Measurements from ENCODE around the gene PPOX. TPM values are rescaled to one million over a fixed set of nuclear protein-coding genes. Genes with fewer than 3 reads are reported as not detected.
A peak's percentile ranks its signal among the peaks of the same experiment; 100 is the strongest.

Gene PPOX
- total RNA-seq, 1 experiment from 2014 or later = 11.1 TPM

- peak; percentile 99 for DNase-seq (ENCODE audit: low read depth, low spot score)
- in situ Hi-C loops (cut with HindIII; ENCODE audit: low pct_unique_long_range_greater_than_20kb, low sequenced_read_pairs) = loop anchor here (25.0 kb wide), 1 partner anchor 185 kb away; no protein-coding TSS in a partner anchor
Observed at GRCh38 chr1:161201836-161202712, 35.8 kb downstream of the PPOX start, which contains the start of gene NDUFS2. Gene NDUFS2, plus strand, starts transcription at chr1:161202367. Its CDS starts 19 bp downstream, at chr1:161202386.

DNA sequence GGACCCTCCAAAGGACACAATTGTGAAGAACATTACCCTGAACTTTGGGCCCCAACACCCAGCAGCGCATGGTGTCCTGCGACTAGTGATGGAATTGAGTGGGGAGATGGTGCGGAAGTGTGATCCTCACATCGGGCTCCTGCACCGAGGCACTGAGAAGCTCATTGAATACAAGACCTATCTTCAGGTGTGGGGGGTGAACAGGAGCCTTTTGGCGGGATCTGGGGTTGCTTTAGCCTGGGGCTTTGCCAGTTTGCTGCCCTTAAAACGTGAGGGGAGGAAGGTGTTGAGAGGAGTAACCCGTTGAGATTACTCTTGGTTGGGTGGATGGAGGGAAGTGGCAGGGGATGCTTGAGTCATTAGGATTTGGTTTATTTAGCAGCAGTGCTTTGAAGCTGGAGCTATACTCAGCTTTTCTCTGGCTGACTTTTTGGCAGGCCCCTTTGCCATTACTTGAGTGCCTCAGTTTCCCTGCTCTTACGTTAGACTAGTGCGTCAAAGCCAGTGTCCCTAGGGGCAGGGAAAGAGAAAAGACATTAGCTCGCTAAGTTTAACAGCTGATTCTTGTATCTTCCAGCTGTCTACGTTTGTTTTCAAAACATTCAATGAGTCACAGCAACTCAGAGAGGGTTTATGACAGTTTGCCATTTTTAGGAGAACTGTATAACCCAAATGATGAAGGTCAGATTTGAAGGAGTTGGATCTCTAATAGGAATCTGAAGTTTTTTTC is 40.4 kb downstream of the PPOX start:
- DNase-seq (ENCODE audit: low read depth, low spot score) = no peak
- in situ Hi-C loops (cut with HindIII; ENCODE audit: low pct_unique_long_range_greater_than_20kb, low sequenced_read_pairs) = loop anchor here (25.0 kb wide), 1 partner anchor 181 kb away; no protein-coding TSS in a partner anchor

GRCh38 chr1:161207173-161207572 is 40.9 kb downstream of the PPOX start:
- in situ Hi-C loops (cut with HindIII; ENCODE audit: low pct_unique_long_range_greater_than_20kb, low sequenced_read_pairs) = loop anchor here (25.0 kb wide), 1 partner anchor 180 kb away; no protein-coding TSS in a partner anchor
- no peak for DNase-seq (ENCODE audit: low read depth, low spot score)

GRCh38 chr1:161209790-161210409 is 43.7 kb downstream of the PPOX start:
- in situ Hi-C loops (cut with HindIII; ENCODE audit: low pct_unique_long_range_greater_than_20kb, low sequenced_read_pairs) = loop anchor here (25.0 kb wide), 1 partner anchor 177 kb away; no protein-coding TSS in a partner anchor
- peak; percentile 86 for DNase-seq (ENCODE audit: low read depth, low spot score)

- in situ Hi-C loops (cut with HindIII; ENCODE audit: low pct_unique_long_range_greater_than_20kb, low sequenced_read_pairs) = loop anchor here (25.0 kb wide), 1 partner anchor 173 kb away; no protein-coding TSS in a partner anchor
- no peak for DNase-seq (ENCODE audit: low read depth, low spot score)
Observed at GRCh38 chr1:161214369-161214768, 48.1 kb downstream of the PPOX start.

GRCh38 chr1:161215076-161215475 is 48.9 kb downstream of the PPOX start, which contains the start of gene FCER1G:
Gene FCER1G, plus strand, starts transcription at chr1:161215295. Its CDS starts 27 bp downstream, at chr1:161215322.
- DNase-seq (ENCODE audit: low read depth, low spot score) = no peak
- in situ Hi-C loops (cut with HindIII; ENCODE audit: low pct_unique_long_range_greater_than_20kb, low sequenced_read_pairs) = loop anchor here (25.0 kb wide), 1 partner anchor 172 kb away; no protein-coding TSS in a partner anchor

DNA sequence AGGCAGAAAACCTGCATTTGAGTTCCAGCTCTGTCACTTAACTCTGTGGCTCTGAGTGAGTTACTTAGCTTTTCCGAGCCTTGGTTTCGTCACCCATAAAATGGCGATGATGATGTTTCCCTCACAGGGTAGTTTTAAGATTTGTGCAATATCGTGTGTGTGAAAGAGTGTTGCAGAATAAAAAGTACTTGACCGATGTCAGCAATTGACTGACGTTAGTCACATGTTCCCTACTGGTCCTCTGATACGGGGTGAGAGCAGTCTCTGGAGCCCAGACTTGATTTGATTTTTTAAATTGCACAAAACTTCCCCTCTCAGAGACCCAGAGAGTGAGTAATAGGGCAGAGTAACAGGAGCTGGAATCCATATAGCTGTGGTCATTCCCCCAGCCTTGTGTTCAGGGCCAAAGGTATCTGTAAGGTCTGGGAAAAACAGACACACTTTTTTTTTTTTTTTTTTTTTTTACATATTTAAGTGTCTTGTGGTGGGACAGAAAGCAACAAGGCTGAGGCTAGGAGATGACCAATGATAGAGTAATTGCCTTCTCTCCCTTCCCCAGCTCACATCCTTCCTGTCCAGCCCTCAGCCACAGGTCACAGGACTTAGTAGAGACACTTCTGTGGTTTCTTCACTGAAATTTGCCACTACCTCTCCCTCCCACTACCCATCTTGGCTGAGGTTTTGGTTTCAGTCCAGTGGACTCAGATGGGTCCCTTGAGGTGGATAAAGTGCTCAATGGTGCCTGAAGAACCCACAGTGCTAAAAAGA is 50.9 kb downstream of the PPOX start:
- in situ Hi-C loops (cut with HindIII; ENCODE audit: low pct_unique_long_range_greater_than_20kb, low sequenced_read_pairs) = loop anchor here (25.0 kb wide), 1 partner anchor 170 kb away; no protein-coding TSS in a partner anchor
- peak; percentile 63 for DNase-seq (ENCODE audit: low read depth, low spot score)

DNA sequence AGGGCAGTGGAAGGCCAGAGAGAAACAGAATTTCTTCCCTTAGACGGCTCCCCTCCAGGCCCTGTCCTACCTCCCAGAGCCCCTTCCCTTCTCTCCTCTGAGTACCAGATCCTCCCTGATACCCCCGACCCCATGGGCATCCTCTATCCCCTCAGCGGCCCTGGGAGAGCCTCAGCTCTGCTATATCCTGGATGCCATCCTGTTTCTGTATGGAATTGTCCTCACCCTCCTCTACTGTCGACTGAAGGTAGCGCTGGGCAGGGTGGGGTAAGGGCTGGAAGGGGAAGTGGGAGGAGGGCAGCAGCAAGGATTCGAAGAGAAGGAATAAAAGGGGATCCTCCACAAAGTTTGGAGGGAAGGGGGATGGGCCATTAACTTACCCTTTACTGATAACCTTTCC is 51.6 kb downstream of the PPOX start:
- in situ Hi-C loops (cut with HindIII; ENCODE audit: low pct_unique_long_range_greater_than_20kb, low sequenced_read_pairs) = loop anchor here (25.0 kb wide), 1 partner anchor 169 kb away; no protein-coding TSS in a partner anchor
- DNase-seq (ENCODE audit: low read depth, low spot score) = no peak

GRCh38 chr1:161218301-161219077 is 52.3 kb downstream of the PPOX start:
- DNase-seq (ENCODE audit: low read depth, low spot score) = no peak
- in situ Hi-C loops (cut with HindIII; ENCODE audit: low pct_unique_long_range_greater_than_20kb, low sequenced_read_pairs) = loop anchor here (25.0 kb wide), 1 partner anchor 169 kb away; no protein-coding TSS in a partner anchor

DNA sequence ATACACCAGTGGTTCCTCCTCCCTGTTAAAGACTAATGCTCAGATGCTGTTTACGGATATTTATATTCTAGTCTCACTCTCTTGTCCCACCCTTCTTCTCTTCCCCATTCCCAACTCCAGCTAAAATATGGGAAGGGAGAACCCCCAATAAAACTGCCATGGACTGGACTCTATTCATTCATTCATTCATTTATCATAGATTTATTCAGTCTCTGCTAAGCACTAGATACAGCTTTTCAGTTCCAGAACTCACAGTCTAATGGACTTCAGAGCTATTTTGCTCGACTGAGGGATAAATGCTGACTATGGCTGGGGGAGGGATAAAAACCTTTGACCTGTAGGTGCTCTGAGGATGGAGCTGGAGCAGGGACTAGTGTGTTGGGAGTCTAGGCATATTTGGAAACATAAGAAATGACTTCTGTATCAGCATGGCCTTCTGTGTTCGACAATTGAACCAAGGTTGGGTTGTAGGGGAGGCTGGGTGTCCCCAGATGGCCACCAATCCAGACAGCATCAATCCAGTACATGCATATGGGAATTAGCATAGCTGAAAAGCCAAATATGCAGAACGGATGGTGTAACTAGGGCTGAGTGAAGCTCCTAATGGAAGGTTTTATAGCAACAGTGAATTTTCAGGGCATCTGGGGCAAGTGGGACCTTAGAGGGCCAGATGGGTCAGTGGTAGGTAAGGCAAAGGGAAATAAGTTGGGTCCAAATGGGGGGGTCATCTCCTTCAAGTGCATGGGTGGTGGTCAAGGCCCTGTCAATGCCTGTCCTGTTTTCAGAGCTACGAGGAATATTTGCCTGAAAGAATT is 53.1 kb downstream of the PPOX start:
- in situ Hi-C loops (cut with HindIII; ENCODE audit: low pct_unique_long_range_greater_than_20kb, low sequenced_read_pairs) = loop anchor here (25.0 kb wide), 1 partner anchor 168 kb away; no protein-coding TSS in a partner anchor
- no peak for DNase-seq (ENCODE audit: low read depth, low spot score)

DNA sequence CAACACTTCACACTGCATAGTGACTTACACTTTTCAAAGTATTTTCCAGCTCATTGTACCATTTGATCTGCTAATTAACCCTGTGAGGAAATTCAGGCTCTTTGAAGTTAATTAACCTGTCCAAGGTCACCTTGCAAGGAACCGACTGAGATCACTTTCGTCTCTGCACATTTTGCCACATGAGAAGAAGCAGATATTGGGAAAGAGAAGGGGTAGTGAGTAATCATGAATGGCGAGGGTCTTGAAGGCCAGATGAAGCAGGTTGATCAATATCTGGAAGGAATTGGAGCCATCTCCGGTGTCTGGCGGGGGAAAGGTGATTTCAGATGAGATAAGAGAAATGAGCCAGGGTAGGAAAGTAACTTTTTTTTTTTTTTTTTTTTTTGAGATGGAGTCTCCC is 53.8 kb downstream of the PPOX start:
- in situ Hi-C loops (cut with HindIII; ENCODE audit: low pct_unique_long_range_greater_than_20kb, low sequenced_read_pairs) = loop anchor here (25.0 kb wide), 1 partner anchor 167 kb away; no protein-coding TSS in a partner anchor
- no peak for DNase-seq (ENCODE audit: low read depth, low spot score)

Small RNA genes lying within 50 kb of the gene (small RNA-seq; reads per million reads assigned to genes)
- 0 reads per million in 2 experiments for gene RF01225

Other genes starting within 250 kb of the PPOX start
- gene ITLN2, start 211.6 kb upstream of the PPOX start, total RNA-seq (2014; rRNA removed; shearing (Covaris generic)) = 0.69 and 0.90 TPM in 2 replicates
- gene F11R, start 145.3 kb upstream of the PPOX start, total RNA-seq (2014; rRNA removed; shearing (Covaris generic)) = 6.4 and 7.3 TPM in 2 replicates
- 0.98 and 1.8 TPM in 2 replicates for gene TSTD1, start 127.5 kb upstream of the PPOX start, total RNA-seq (2014; rRNA removed; shearing (Covaris generic))
- 48.9 and 50.4 TPM in 2 replicates for gene USF1, start 120.4 kb upstream of the PPOX start, total RNA-seq (2014; rRNA removed; shearing (Covaris generic))
- not detected in 2 replicates for gene ARHGAP30, start 96.5 kb upstream of the PPOX start, total RNA-seq (2014; rRNA removed; shearing (Covaris generic))
- gene NECTIN4, start 76.9 kb upstream of the PPOX start, total RNA-seq (2014; rRNA removed; shearing (Covaris generic)) = 0.11 and 0.21 TPM in 2 replicates
- not detected in 2 replicates for gene KLHDC9, start 68.1 kb upstream of the PPOX start, total RNA-seq (2014; rRNA removed; shearing (Covaris generic))
- gene PFDN2, start 48.4 kb upstream of the PPOX start, total RNA-seq (2014; rRNA removed; shearing (Covaris generic)) = 84.1 and 92.3 TPM in 2 replicates
- 23.5 and 27.2 TPM in 2 replicates for gene NIT1, start 48.3 kb upstream of the PPOX start, total RNA-seq (2014; rRNA removed; shearing (Covaris generic))
- 18.8 and 22.8 TPM in 2 replicates for gene DEDD, start 33.8 kb upstream of the PPOX start, total RNA-seq (2014; rRNA removed; shearing (Covaris generic))
- 87.4 and 89.2 TPM in 2 replicates for gene UFC1, start 12.4 kb upstream of the PPOX start, total RNA-seq (2014; rRNA removed; shearing (Covaris generic))
- 4.0 and 4.7 TPM in 2 replicates for gene USP21, start 6.9 kb upstream of the PPOX start, total RNA-seq (2014; rRNA removed; shearing (Covaris generic))
- 53.9 and 55.9 TPM in 2 replicates for gene B4GALT3, start 11.1 kb downstream of the PPOX start, total RNA-seq (2014; rRNA removed; shearing (Covaris generic))
- gene ADAMTS4, start 32.6 kb downstream of the PPOX start, total RNA-seq (2014; rRNA removed; shearing (Covaris generic)) = 0.03 TPM in 1 of 2 replicates, not detected in the other
- 134 and 147 TPM in 2 replicates for gene NDUFS2, start 35.9 kb downstream of the PPOX start, total RNA-seq (2014; rRNA removed; shearing (Covaris generic))
- 2.6 TPM in 1 of 2 replicates, not detected in the other for gene FCER1G, start 48.9 kb downstream of the PPOX start, total RNA-seq (2014; rRNA removed; shearing (Covaris generic))
- not detected in 2 replicates for gene APOA2, start 57.2 kb downstream of the PPOX start, total RNA-seq (2014; rRNA removed; shearing (Covaris generic))
- 11.3 and 11.7 TPM in 2 replicates for gene TOMM40L, start 59.6 kb downstream of the PPOX start, total RNA-seq (2014; rRNA removed; shearing (Covaris generic))
- not detected in 2 replicates for gene NR1I3, start 71.8 kb downstream of the PPOX start, total RNA-seq (2014; rRNA removed; shearing (Covaris generic))
- gene PCP4L1, start 92.3 kb downstream of the PPOX start, total RNA-seq (2014; rRNA removed; shearing (Covaris generic)) = not detected in 2 replicates
- gene MPZ, start 143.5 kb downstream of the PPOX start, total RNA-seq (2014; rRNA removed; shearing (Covaris generic)) = 3.4 and 3.6 TPM in 2 replicates
- 36.6 and 53.0 TPM in 2 replicates for gene SDHC, start 148.0 kb downstream of the PPOX start, total RNA-seq (2014; rRNA removed; shearing (Covaris generic))
- gene CFAP126, start 201.4 kb downstream of the PPOX start, total RNA-seq (2014; rRNA removed; shearing (Covaris generic)) = not detected in 2 replicates